CD4-positive, alpha-beta T cell treated with Interferon gamma for 1 hour (primary cell): Measurements from ENCODE around the gene RPAIN.

Experiments
- DNase-seq: peaks from one replicate; pipeline ENCODE4 v3.0.0-alpha.2; 2020

The RPAIN gene

GRCh38 chr17:5419959-5420653 is at the start of gene RPAIN:
TSS of gene RPAIN (plus strand) at chr17:5420182. CDS start at chr17:5420211, 29 bp downstream.
- peak; percentile 83 for DNase-seq

GRCh38 chr17:5370411-5370810 is 49.6 kb upstream of the RPAIN start:
- no peak for DNase-seq

GRCh38 chr17:5373112-5373511 is 46.9 kb upstream of the RPAIN start:
- no peak for DNase-seq

- DNase-seq = no peak
Measured at GRCh38 chr17:5378566-5379207, 41.3 kb upstream of the RPAIN start.

GRCh38 chr17:5379351-5380107 is 40.5 kb upstream of the RPAIN start:
- no peak for DNase-seq

GRCh38 chr17:5380491-5381135 is 39.4 kb upstream of the RPAIN start:
- no peak for DNase-seq

GRCh38 chr17:5381542-5381941 is 38.4 kb upstream of the RPAIN start:
- DNase-seq = no peak

- no peak for DNase-seq
Measured at GRCh38 chr17:5391678-5392077, 28.3 kb upstream of the RPAIN start.

GRCh38 chr17:5396612-5397011 is 23.4 kb upstream of the RPAIN start:
- no peak for DNase-seq

GRCh38 chr17:5399767-5400166 is 20.2 kb upstream of the RPAIN start:
- DNase-seq = no peak

GRCh38 chr17:5405400-5405799 is 14.6 kb upstream of the RPAIN start:
- DNase-seq = no peak

- DNase-seq = no peak
Measured at GRCh38 chr17:5408186-5408585, 11.8 kb upstream of the RPAIN start.

GRCh38 chr17:5410594-5411272 is 9.2 kb upstream of the RPAIN start:
- DNase-seq = no peak

GRCh38 chr17:5413682-5414081 is 6.3 kb upstream of the RPAIN start:
- no peak for DNase-seq

GRCh38 chr17:5416901-5417300 is 3.1 kb upstream of the RPAIN start:
- DNase-seq = no peak

- DNase-seq = peak; percentile 81
Measured at GRCh38 chr17:5418858-5419355, 1.1 kb upstream of the RPAIN start.

- DNase-seq = peak; percentile 95
Measured at GRCh38 chr17:5419356-5419958, 525 bp upstream of the RPAIN start, which contains the start of gene NUP88. TSS of gene NUP88 (minus strand) at chr17:5419662. CDS start at chr17:5419650, 12 bp downstream.

GRCh38 chr17:5422505-5422904 is 2.5 kb downstream of the RPAIN start:
- no peak for DNase-seq

- DNase-seq = no peak
Measured at GRCh38 chr17:5424909-5425308, 4.9 kb downstream of the RPAIN start.

GRCh38 chr17:5425826-5426225 is 5.8 kb downstream of the RPAIN start:
- DNase-seq = no peak

GRCh38 chr17:5429191-5429887 is 9.4 kb downstream of the RPAIN start:
- no peak for DNase-seq
